HL-60 (cell line): ENCODE results near the gene RBBP8NL.

Experiments used
- CTCF ChIP-seq: IDR thresholded peaks from one replicate; pipeline ENCODE4 v1.5.1; 2011; ENCODE audit warnings: low read length, control low read depth, inconsistent platforms; ENCODE audit not compliant: insufficient read depth
- POLR2AphosphoS5 ChIP-seq: IDR thresholded peaks from 2 replicates; pipeline ENCODE4 v1.6.1; 2012; ENCODE audit warnings: low read depth
- SPI1 ChIP-seq: IDR thresholded peaks from 2 replicates; pipeline ENCODE4 v1.6.1; 2012; ENCODE audit warnings: low read depth, mild to moderate bottlenecking, borderline replicate concordance

- no peak for TF ChIP-seq POLR2AphosphoS5
- TF ChIP-seq CTCF: no peak
- no peak for TF ChIP-seq SPI1
Measured at GRCh38 chr20:62408055-62408454, 19.3 kb downstream of the RBBP8NL start.
